CD4-positive, alpha-beta T cell (primary cell): Measurements from ENCODE around the gene RAB27A. TPM values are rescaled to one million over a fixed set of nuclear protein-coding genes. Genes with fewer than 3 reads are reported as not detected.

ENCODE experiments used
- ATAC-seq: fragments of 200-7000 bp; cut with Tn5 transposase; one replicate; pipeline ENCODE4 v1.10.0; 2022; ENCODE audit warnings: mild to moderate bottlenecking; ENCODE audit not compliant: poor library complexity
- CTCF ChIA-PET: fragments of 350-600 bp; sonication (Branson Sonifier 250); formaldehyde crosslinking; loops from one replicate; lab custom pipeline; 2021; ENCODE audit warnings: antibody characterized with exemption, inconsistent platforms; lab: Charles Lee
- POLR2A ChIA-PET: fragments of 350-600 bp; sonication (Branson Sonifier 250); formaldehyde crosslinking; loops from one replicate; lab custom pipeline; 2021; ENCODE audit warnings: antibody characterized with exemption, inconsistent platforms; lab: Charles Lee
- DNase-seq, 14 experiments: peaks; one replicate each; pipeline ENCODE4 v3.0.0-alpha.2; 2013 to 2020; ENCODE audit warnings: mixed read lengths in 2 of 14
- H3K27ac ChIP-seq, 2 donors: one replicate each; pipeline versions ENCODE4 v1.5.1 to v1.7.0; 2013; ENCODE audit warnings: low read length in 2 of 2, low read depth in 1 of 2, mild to moderate bottlenecking in 1 of 2
- H3K27me3 ChIP-seq, 2 experiments: 1 replicate in 1 of 2; 2 replicates in 1 of 2; pipeline versions ENCODE4 v1.6.1 to v1.7.0; 2013; ENCODE audit warnings: low read length in 2 of 2, control low read depth in 1 of 2, mild to moderate bottlenecking in 1 of 2, moderate library complexity in 1 of 2; ENCODE audit not compliant: insufficient read depth in 2 of 2, control insufficient read depth in 1 of 2
- H3K36me3 ChIP-seq: one replicate; pipeline ENCODE4 v1.6.1; 2013; ENCODE audit warnings: low read length, control low read depth; ENCODE audit not compliant: insufficient read depth
- H3K4me1 ChIP-seq: one replicate; pipeline ENCODE4 v1.6.1; 2013; ENCODE audit warnings: low read length, control low read depth; ENCODE audit not compliant: insufficient read depth
- H3K4me3 ChIP-seq: one replicate; pipeline ENCODE4 v1.5.1; 2013; ENCODE audit warnings: mild to moderate bottlenecking, low read length, moderate library complexity
- H3K9me3 ChIP-seq, 2 experiments: 1 replicate in 1 of 2; 2 replicates in 1 of 2; pipeline versions ENCODE4 v1.6.1 to v1.7.0; 2013; ENCODE audit warnings: low read length in 2 of 2, mild to moderate bottlenecking in 2 of 2, control low read depth in 1 of 2, moderate library complexity in 1 of 2; ENCODE audit not compliant: control insufficient read depth in 1 of 2, insufficient read depth in 1 of 2
- H3K27ac Mint-ChIP-seq: one replicate; pipeline ENCODE4 v1.8.0; 2020; ENCODE audit warnings: mixed read lengths
- H3K27me3 Mint-ChIP-seq: one replicate; pipeline ENCODE4 v1.8.0; 2021; ENCODE audit warnings: mixed read lengths
- H3K36me3 Mint-ChIP-seq: one replicate; pipeline ENCODE4 v1.8.0; 2021; ENCODE audit warnings: low read depth, mixed read lengths
- H3K4me1 Mint-ChIP-seq: one replicate; pipeline ENCODE4 v1.8.0; 2021; ENCODE audit warnings: low read depth, mixed read lengths
- H3K4me3 Mint-ChIP-seq: one replicate; pipeline ENCODE4 v1.8.0; 2020; ENCODE audit warnings: mild to moderate bottlenecking, mixed read lengths
- H3K9me3 Mint-ChIP-seq: one replicate; pipeline ENCODE4 v1.8.0; 2020; ENCODE audit warnings: mixed read lengths
- CTCF ChIP-seq: fragments of 200-600 bp; IDR thresholded peaks from one replicate; pipeline ENCODE4 v1.8.0; 2022; ENCODE audit warnings: antibody characterized with exemption, mild to moderate bottlenecking
- intact Hi-C, 2 experiments: fragments of 100-400 bp; cut with DNase I in 1 of 2; cut with micrococcal nuclease in 1 of 2; formaldehyde crosslinking; loops; one replicate each; pipeline versions ENCODE4 v1.15.1 to v1.9.0; 2023 to 2025; cut with DNase I, micrococcal nuclease
- total RNA-seq, 174 experiments: library from RNA in 2 of 174; stranded (reverse) in 2 of 174; gene quantifications; one replicate each; pipeline ENCODE4 v1.2.3 and lab custom pipeline; 2021 to 2026

Gene RAB27A
- total RNA-seq, 2 experiments from 2014 or later: 9.0 TPM

GRCh38 chr15:55238877-55239276, 50.7 kb downstream of the RAB27A start:
- Histone ChIP-seq H3K4me1 (peaks cover 3% of the 10 kb centered on the region), H3K36me3 (peaks cover 11% of the 10 kb centered on the region), H3K9me3 (no peaks in the 10 kb centered on the region), H3K4me3 (no peak overlapping the region), H3K27ac (no peak overlapping the region), H3K27me3 (no peaks in the 10 kb centered on the region)
- no peak for DNase-seq
- Mint-ChIP-seq H3K4me1 (peaks cover 23% of the 10 kb centered on the region), H3K27ac (no peak overlapping the region), H3K9me3 (no peaks in the 10 kb centered on the region), H3K36me3 (peaks cover 25% of the 10 kb centered on the region), H3K4me3 (no peak overlapping the region), H3K27me3 (no peaks in the 10 kb centered on the region)
- TF ChIP-seq CTCF: no peak
- intact Hi-C loops: no loop called here
- no peak for ATAC-seq
- CTCF ChIA-PET: no interaction called here
- POLR2A ChIA-PET: no interaction called here

DNA sequence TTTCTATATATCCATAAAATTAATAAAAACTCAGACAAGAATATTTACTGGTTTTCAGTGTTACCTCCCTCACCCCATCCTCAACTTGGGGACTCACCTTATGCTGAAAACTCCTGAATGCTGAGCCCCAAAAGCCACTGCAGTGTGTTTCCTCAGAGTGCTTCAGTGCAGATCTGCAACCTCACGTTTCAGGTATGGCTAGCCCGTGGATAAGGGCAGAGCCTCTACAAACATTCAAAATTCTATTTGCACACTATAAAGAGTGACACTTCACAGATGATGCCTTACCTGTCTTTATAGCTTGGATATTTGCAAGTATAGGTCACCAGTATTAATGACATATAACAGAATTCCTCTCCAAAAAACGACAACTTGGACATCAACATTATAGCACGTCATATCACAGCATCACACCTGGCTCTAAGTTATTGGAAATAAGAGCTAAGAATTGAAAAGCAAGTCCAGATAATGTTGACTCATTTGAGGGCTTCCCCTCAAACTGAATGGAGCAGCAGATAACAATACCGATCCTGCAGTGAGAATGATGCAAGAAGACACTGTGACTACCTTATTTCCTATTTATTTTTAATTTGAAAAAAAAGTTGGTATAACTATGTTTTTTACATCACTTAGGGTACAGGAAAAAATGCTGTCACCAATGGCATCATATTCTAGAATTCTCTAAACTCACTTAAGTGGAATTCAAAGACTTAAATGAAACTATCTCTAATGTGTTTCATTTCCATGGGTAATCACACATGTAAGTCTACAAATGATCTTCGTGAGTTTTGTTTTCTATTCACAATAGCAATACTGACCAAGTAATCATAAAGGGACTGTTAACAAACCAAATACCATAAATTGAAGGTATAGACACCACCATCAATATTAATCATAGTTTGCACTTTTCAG, 52.1 kb downstream of the RAB27A start:
- no peak for ATAC-seq
- no peaks in the 10 kb centered on the region for H3K27me3 ChIP-seq
- no peak for TF ChIP-seq CTCF
- peaks cover 11% of the 10 kb centered on the region for H3K36me3 ChIP-seq
- H3K4me1 ChIP-seq: peaks cover 3% of the 10 kb centered on the region
- no peak for DNase-seq
- no peak overlapping the region for H3K4me3 ChIP-seq
- Mint-ChIP-seq H3K27ac (no peak overlapping the region), H3K4me3 (no peak overlapping the region), H3K9me3 (no peaks in the 10 kb centered on the region), H3K27me3 (no peaks in the 10 kb centered on the region), H3K36me3 (peaks cover 37% of the 10 kb centered on the region), H3K4me1 (peaks cover 23% of the 10 kb centered on the region)
- intact Hi-C loops: no loop called here
- no peak overlapping the region for H3K27ac ChIP-seq
- H3K9me3 ChIP-seq: no peaks in the 10 kb centered on the region
- ChIA-PET POLR2A (interaction anchor here (0.9 kb wide), 1 partner anchor 30 kb away, joined by 3 read pairs; no protein-coding TSS in a partner anchor), CTCF (no interaction called here)

DNA sequence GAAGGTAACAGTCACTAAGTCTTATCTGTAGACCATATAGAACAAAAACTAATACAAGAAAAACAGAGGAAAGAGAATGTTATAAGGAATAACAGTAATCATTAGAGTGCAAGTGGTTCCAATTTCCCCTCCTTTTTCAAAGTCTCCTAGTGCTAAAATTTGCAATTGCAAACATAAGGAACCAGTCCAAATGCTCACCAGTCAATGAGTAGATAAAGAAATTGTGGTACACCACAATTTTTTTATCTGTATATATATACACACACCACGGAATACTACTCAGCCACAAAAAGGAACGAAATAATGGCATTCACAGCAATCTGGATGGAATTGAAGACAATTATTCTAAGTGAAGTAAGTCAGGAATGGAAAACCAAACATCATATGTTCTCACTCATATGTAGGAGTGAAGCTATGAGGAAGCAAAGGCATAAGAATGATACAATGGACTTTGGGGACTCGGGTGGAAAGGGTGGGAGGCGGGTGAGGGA, 54.0 kb downstream of the RAB27A start:
- no peak for TF ChIP-seq CTCF
- H3K4me1 ChIP-seq: peaks cover 3% of the 10 kb centered on the region
- intact Hi-C loops: no loop called here
- H3K9me3 ChIP-seq: no peaks in the 10 kb centered on the region
- H3K4me3 ChIP-seq: no peak overlapping the region
- POLR2A ChIA-PET: no interaction called here
- Mint-ChIP-seq H3K4me3 (no peak overlapping the region), H3K27me3 (no peaks in the 10 kb centered on the region), H3K27ac (no peak overlapping the region), H3K4me1 (peaks cover 19% of the 10 kb centered on the region), H3K36me3 (peaks cover 54% of the 10 kb centered on the region), H3K9me3 (no peaks in the 10 kb centered on the region)
- DNase-seq (no peak), ATAC-seq (no peak)
- H3K27me3 ChIP-seq: no peaks in the 10 kb centered on the region
- CTCF ChIA-PET: interaction anchor here (1.5 kb wide), 1 partner anchor 15 kb away, joined by 4 read pairs; no protein-coding TSS in a partner anchor
- no peak overlapping the region for H3K27ac ChIP-seq
- H3K36me3 ChIP-seq: peaks cover 14% of the 10 kb centered on the region
